Fibroblast of skin of abdomen (primary cell): ENCODE measurements around the gene RNF32.
"Not testable (repeated sequence)": the region's sequence is repeated elsewhere in the genome, so short reads cannot be mapped to it uniquely, and the experiment has no call there.

Experiments
- DNase-seq: peaks from one replicate; pipeline ENCODE4 v3.0.0-alpha.2; 2013

RNF32 gene

GRCh38 chr7:156676263-156676662 is 35.7 kb downstream of the RNF32 start:
- no peak for DNase-seq

GRCh38 chr7:156677374-156678054 is 36.9 kb downstream of the RNF32 start:
- no peak for DNase-seq

- DNase-seq, result peak; percentile 2
Observed at GRCh38 chr7:156680281-156680680, 39.7 kb downstream of the RNF32 start.

GRCh38 chr7:156682928-156683327 is 42.4 kb downstream of the RNF32 start:
- no peak for DNase-seq

- no peak for DNase-seq
Observed at GRCh38 chr7:156684251-156684650, 43.7 kb downstream of the RNF32 start.

GRCh38 chr7:156684661-156685060 is 44.1 kb downstream of the RNF32 start:
- DNase-seq, result no peak

- no peak for DNase-seq
Observed at GRCh38 chr7:156691764-156692163, 51.2 kb downstream of the RNF32 start.

- no peak for DNase-seq
Observed at GRCh38 chr7:156692849-156693248, 52.3 kb downstream of the RNF32 start.

- DNase-seq, result no peak
Observed at GRCh38 chr7:156693627-156694026, 53.1 kb downstream of the RNF32 start.

GRCh38 chr7:156697283-156697682 is 56.7 kb downstream of the RNF32 start:
- not testable (repeated sequence) for DNase-seq

GRCh38 chr7:156698512-156698911 is 57.9 kb downstream of the RNF32 start:
- not testable (repeated sequence) for DNase-seq

- not testable (repeated sequence) for DNase-seq
Observed at GRCh38 chr7:156701787-156702186, 61.2 kb downstream of the RNF32 start.

GRCh38 chr7:156702399-156702798 is 61.8 kb downstream of the RNF32 start:
- no peak for DNase-seq

GRCh38 chr7:156703209-156703608 is 62.6 kb downstream of the RNF32 start:
- no peak for DNase-seq

GRCh38 chr7:156703773-156704482 is 63.4 kb downstream of the RNF32 start:
- DNase-seq, result no peak

- no peak for DNase-seq
Observed at GRCh38 chr7:156722043-156722826, 81.7 kb downstream of the RNF32 start.

GRCh38 chr7:156725073-156725472 is 84.5 kb downstream of the RNF32 start:
- no peak for DNase-seq

GRCh38 chr7:156725936-156726335 is 85.4 kb downstream of the RNF32 start:
- no peak for DNase-seq
